ENCODE measurements around the gene CARD19.
A peak's percentile ranks its signal among the peaks of the same experiment; 100 is the strongest.

DNA sequence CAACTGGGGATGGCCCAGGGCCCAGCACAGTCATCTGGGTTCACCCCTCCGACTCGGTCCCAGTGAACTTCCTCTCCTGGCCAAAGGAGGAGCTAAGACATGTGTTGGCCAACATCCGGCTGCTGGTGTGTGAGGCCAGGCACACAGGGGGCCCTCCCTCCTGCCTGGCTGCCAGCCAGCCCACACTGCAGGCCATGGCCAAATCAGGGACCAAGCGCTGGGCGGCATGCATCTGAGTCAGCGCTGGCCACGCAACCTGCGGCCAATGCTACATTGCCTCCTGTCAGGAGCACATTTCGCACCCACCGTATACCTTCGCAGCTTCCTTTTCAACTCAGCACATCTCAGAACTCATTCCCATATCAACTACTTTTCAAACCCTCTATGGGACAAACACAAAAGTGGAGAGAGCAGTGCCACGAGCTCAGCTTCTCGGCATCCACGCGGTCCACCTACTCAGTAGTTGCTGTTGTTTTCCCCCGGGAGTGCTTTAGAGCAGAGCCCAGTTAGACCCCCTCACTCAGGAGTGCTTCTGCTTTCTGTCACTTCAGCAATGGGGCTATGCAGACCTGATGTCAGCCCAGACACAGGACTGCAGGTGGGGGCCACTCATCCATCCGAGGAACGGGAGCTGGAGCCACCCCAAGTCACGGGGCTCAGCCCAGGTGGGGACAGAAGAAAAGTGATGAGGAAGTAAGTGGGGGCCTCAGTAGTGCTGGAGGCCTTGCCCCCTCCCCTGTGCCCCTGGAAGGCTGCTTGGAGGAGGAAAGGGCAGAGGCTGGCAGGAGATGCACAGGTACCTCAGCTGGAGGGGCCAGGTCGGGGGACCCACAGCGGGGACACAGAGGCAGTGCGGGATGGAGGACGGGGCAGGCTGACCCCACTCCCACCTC is 24.2 kb downstream of the CARD19 start:
- TF ChIP-seq, protein P1, sequence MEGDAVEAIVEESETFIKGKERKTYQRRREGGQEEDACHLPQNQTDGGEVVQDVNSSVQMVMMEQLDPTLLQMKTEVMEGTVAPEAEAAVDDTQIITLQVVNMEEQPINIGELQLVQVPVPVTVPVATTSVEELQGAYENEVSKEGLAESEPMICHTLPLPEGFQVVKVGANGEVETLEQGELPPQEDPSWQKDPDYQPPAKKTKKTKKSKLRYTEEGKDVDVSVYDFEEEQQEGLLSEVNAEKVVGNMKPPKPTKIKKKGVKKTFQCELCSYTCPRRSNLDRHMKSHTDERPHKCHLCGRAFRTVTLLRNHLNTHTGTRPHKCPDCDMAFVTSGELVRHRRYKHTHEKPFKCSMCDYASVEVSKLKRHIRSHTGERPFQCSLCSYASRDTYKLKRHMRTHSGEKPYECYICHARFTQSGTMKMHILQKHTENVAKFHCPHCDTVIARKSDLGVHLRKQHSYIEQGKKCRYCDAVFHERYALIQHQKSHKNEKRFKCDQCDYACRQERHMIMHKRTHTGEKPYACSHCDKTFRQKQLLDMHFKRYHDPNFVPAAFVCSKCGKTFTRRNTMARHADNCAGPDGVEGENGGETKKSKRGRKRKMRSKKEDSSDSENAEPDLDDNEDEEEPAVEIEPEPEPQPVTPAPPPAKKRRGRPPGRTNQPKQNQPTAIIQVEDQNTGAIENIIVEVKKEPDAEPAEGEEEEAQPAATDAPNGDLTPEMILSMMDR (conservative IDR thresholded peaks at IDR 0.05), result peak; percentile 61
- no peak for TF ChIP-seq EZH2 (IDR thresholded peaks at IDR 0.05; ENCODE audit: low read depth)
